Loucy (cell line): Measurements from ENCODE around the gene NID1.

Source experiments
- H2AFZ ChIP-seq: fragments of 200-600 bp; sonication (generic); 2 replicates; pipeline ENCODE4 v1.6.0; 2016; ENCODE audit warnings: antibody characterized with exemption, mild to moderate bottlenecking, low read length, moderate library complexity
- H3F3A ChIP-seq: fragments of 200-600 bp; 2 replicates; pipeline ENCODE4 v1.6.0; 2016; ENCODE audit warnings: antibody characterized with exemption, low read depth, mild to moderate bottlenecking
- H3K27me3 ChIP-seq: fragments of 200-600 bp; sonication (generic); 2 replicates; pipeline ENCODE4 v1.6.1; 2014; ENCODE audit warnings: low read length, mild to moderate bottlenecking; ENCODE audit not compliant: insufficient read depth, poor library complexity, severe bottlenecking
- H3K36me3 ChIP-seq: fragments of 200-600 bp; sonication (generic); 2 replicates; pipeline ENCODE4 v1.6.1; 2016; ENCODE audit warnings: low read length; ENCODE audit not compliant: insufficient read depth
- H3K4me1 ChIP-seq: fragments of 200-600 bp; sonication (generic); 2 replicates; pipeline ENCODE4 v1.5.1; 2014; ENCODE audit warnings: low read length, mild to moderate bottlenecking; ENCODE audit not compliant: insufficient read depth, poor library complexity, severe bottlenecking
- H3K4me2 ChIP-seq: fragments of 200-600 bp; sonication (generic); 2 replicates; pipeline ENCODE4 v1.6.0; 2014; ENCODE audit warnings: antibody characterized with exemption, low read length, low read depth, mild to moderate bottlenecking; ENCODE audit not compliant: poor library complexity, severe bottlenecking
- H3K4me3 ChIP-seq: fragments of 200-600 bp; sonication (generic); 2 replicates; pipeline ENCODE4 v1.5.1; 2014; ENCODE audit warnings: low read length, mild to moderate bottlenecking, mixed read lengths; ENCODE audit not compliant: poor library complexity, severe bottlenecking
- H3K79me2 ChIP-seq: fragments of 200-600 bp; sonication (generic); 2 replicates; pipeline ENCODE4 v1.6.1; 2014; ENCODE audit warnings: low read length; ENCODE audit not compliant: insufficient read depth
- H3K9ac ChIP-seq: fragments of 200-600 bp; sonication (generic); 2 replicates; pipeline ENCODE4 v1.6.0; 2014; ENCODE audit warnings: mild to moderate bottlenecking, low read depth, low read length, moderate library complexity; ENCODE audit not compliant: poor library complexity, severe bottlenecking
- H3K9me2 ChIP-seq: fragments of 200-600 bp; sonication (generic); replicated peaks from 2 replicates; pipeline ENCODE4 v1.6.1; 2016; ENCODE audit warnings: low read depth, low read length, mixed read lengths
- H3K9me3 ChIP-seq: fragments of 200-600 bp; sonication (generic); 2 replicates; pipeline ENCODE4 v1.6.1; 2014; ENCODE audit warnings: mild to moderate bottlenecking, antibody characterized with exemption, low read length, low read depth; ENCODE audit not compliant: insufficient read depth
- H4K20me1 ChIP-seq: fragments of 200-600 bp; sonication (generic); 2 replicates; pipeline ENCODE4 v1.6.0; 2014; ENCODE audit warnings: antibody characterized with exemption, low read length, mild to moderate bottlenecking; ENCODE audit not compliant: insufficient read depth, poor library complexity, severe bottlenecking
- EZH2phosphoT487 ChIP-seq: fragments of 200-600 bp; IDR thresholded peaks from 2 replicates; pipeline ENCODE4 v1.6.1; 2018; ENCODE audit warnings: antibody characterized with exemption, mild to moderate bottlenecking, moderate library complexity, borderline replicate concordance
- TF ChIP-seq, protein P1 (sequence below): fragments of 200-600 bp; sonication (generic); conservative IDR thresholded peaks from 2 replicates; pipeline ENCODE4 v1.5.1; 2014; ENCODE audit warnings: mild to moderate bottlenecking, antibody characterized with exemption, low read length

NID1 gene

DNA sequence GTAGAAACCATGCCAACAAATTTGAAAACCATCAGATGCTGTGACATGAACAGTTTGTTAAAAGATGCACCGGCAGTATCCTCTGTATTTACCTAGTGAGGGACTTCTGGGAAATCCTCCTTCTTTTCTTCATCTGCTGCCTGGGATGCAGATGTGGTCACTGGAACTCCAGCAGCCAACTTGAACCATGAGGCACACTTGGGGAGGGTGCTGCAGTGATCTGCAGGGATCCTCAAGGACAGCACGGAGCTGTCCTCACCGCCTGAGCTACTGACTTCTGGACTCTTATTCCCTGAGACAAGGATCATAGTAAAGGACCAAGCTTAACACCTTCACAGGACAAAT, 19.5 kb upstream of the NID1 start:
- no peak overlapping the region for H3K4me3 ChIP-seq
- no peaks in the 10 kb centered on the region for H3K27me3 ChIP-seq
- TF ChIP-seq, protein P1, sequence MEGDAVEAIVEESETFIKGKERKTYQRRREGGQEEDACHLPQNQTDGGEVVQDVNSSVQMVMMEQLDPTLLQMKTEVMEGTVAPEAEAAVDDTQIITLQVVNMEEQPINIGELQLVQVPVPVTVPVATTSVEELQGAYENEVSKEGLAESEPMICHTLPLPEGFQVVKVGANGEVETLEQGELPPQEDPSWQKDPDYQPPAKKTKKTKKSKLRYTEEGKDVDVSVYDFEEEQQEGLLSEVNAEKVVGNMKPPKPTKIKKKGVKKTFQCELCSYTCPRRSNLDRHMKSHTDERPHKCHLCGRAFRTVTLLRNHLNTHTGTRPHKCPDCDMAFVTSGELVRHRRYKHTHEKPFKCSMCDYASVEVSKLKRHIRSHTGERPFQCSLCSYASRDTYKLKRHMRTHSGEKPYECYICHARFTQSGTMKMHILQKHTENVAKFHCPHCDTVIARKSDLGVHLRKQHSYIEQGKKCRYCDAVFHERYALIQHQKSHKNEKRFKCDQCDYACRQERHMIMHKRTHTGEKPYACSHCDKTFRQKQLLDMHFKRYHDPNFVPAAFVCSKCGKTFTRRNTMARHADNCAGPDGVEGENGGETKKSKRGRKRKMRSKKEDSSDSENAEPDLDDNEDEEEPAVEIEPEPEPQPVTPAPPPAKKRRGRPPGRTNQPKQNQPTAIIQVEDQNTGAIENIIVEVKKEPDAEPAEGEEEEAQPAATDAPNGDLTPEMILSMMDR = no peak
- no peak for TF ChIP-seq EZH2phosphoT487
- no peaks in the 10 kb centered on the region for H3K9me3 ChIP-seq
- H4K20me1 ChIP-seq = no peaks in the 10 kb centered on the region
- no peaks in the 10 kb centered on the region for H3K36me3 ChIP-seq
- no peaks in the 10 kb centered on the region for H3K4me1 ChIP-seq
- no peak overlapping the region for H3K4me2 ChIP-seq
- no peaks in the 10 kb centered on the region for H3K79me2 ChIP-seq
- H3F3A ChIP-seq = no peaks in the 10 kb centered on the region
- H3K9ac ChIP-seq = no peak overlapping the region
- no peak overlapping the region for H2AFZ ChIP-seq
- H3K9me2 ChIP-seq = no peaks in the 10 kb centered on the region

DNA sequence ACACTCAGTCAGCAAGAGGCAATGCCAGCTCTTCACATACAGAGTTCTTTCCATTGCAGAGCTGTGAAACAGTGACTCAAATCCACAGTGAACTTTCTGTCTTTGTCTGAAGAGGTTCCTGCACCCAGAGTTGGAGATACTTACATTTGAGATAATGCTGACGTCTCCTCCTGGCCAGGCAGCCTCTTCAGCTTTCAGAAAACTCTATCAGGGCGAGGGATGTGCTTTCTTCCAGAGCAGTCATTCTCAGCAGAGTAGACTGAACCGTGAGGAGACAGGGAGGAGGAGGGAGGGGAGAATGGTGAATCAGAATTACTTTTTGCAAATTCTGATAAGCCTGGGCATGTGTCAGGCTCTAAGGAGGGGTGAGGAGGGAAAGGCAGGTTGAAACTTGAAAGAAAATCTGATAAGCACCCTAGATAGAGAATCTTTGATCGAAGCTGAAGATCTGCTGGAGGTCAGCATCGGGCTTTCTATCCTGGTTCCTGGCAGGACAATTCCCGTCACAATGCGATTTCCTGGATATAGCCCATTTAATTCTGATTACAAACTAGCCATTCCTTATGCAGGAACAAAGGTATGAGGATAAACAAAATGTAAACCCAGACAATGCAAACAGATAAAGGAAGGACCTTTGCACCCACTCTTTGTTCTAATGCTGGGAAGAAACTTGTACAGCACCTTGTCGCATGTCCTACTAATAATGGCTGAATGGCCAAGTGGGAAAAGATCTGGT, 18.9 kb upstream of the NID1 start:
- no peaks in the 10 kb centered on the region for H3K4me1 ChIP-seq
- H3K4me3 ChIP-seq = no peak overlapping the region
- H3K9ac ChIP-seq = no peak overlapping the region
- H3K79me2 ChIP-seq = no peaks in the 10 kb centered on the region
- H3K27me3 ChIP-seq = no peaks in the 10 kb centered on the region
- H3K4me2 ChIP-seq = no peak overlapping the region
- no peaks in the 10 kb centered on the region for H3K9me2 ChIP-seq
- no peaks in the 10 kb centered on the region for H3K36me3 ChIP-seq
- TF ChIP-seq, protein P1 = no peak
- TF ChIP-seq EZH2phosphoT487 = no peak
- H3F3A ChIP-seq = no peaks in the 10 kb centered on the region
- H3K9me3 ChIP-seq = no peaks in the 10 kb centered on the region
- 0 out of 2 replicates have a peak overlapping the region, but pooled peaks have one; percentile 15 for H2AFZ ChIP-seq
- no peaks in the 10 kb centered on the region for H4K20me1 ChIP-seq

DNA sequence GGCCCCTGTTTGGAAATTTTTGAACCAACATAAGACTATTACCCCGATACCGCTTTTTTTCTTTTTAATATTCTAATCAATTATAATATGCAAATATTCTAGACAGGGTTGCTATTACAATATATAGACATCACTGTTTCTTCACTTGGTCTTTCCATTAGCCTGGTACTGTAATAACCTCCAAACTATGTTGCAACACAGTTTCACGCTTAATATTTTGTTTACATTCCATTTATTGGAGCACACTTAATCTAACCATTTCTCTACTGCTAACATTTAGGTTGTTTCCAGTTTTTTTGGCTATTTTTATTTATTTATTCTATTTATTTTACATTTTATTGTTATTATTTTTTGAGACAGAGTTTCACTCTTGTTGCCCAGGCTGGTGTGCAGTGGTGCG, 17.6 kb upstream of the NID1 start:
- no peak overlapping the region for H3K4me3 ChIP-seq
- H3K4me1 ChIP-seq = no peaks in the 10 kb centered on the region
- H3K36me3 ChIP-seq = no peaks in the 10 kb centered on the region
- H3K27me3 ChIP-seq = no peaks in the 10 kb centered on the region
- no peaks in the 10 kb centered on the region for H3F3A ChIP-seq
- H3K4me2 ChIP-seq = no peak overlapping the region
- H3K9me2 ChIP-seq = no peaks in the 10 kb centered on the region
- no peaks in the 10 kb centered on the region for H4K20me1 ChIP-seq
- H3K9me3 ChIP-seq = no peaks in the 10 kb centered on the region
- no peak overlapping the region for H2AFZ ChIP-seq
- no peaks in the 10 kb centered on the region for H3K79me2 ChIP-seq
- no peak overlapping the region for H3K9ac ChIP-seq
- TF ChIP-seq, protein P1 = no peak
- no peak for TF ChIP-seq EZH2phosphoT487
